Activated CD4-positive, alpha-beta T cell treated with anti-CD3 and anti-CD28 coated beads, Interleukin-2, amount 10 ng/mL, durations not matched to agents 7 days and 5 days (primary cell): ENCODE measurements around the gene FBF1. TPM values are rescaled to one million over a fixed set of nuclear protein-coding genes. Genes with fewer than 3 reads are reported as not detected.
"Not testable (repeated sequence)": the region's sequence is repeated elsewhere in the genome, so short reads cannot be mapped to it uniquely, and the experiment has no call there.

ENCODE experiments used
- CTCF ChIA-PET: fragments of 350-600 bp; sonication (Branson Sonifier 250); formaldehyde crosslinking; loops from one replicate; lab custom pipeline; 2021; ENCODE audit warnings: antibody characterized with exemption; lab: Charles Lee
- POLR2A ChIA-PET: fragments of 350-600 bp; sonication (Branson Sonifier 250); formaldehyde crosslinking; loops from one replicate; lab custom pipeline; 2021; ENCODE audit warnings: antibody characterized with exemption; lab: Charles Lee
- DNase-seq: peaks from one replicate; pipeline ENCODE4 v3.0.0-alpha.2; 2020
- H3K27ac Mint-ChIP-seq: one replicate; pipeline ENCODE4 v1.8.0; 2021; ENCODE audit warnings: mild to moderate bottlenecking, moderate library complexity, mixed read lengths
- H3K27me3 Mint-ChIP-seq: one replicate; pipeline ENCODE4 v1.8.0; 2021; ENCODE audit warnings: mixed read lengths
- H3K36me3 Mint-ChIP-seq: one replicate; pipeline ENCODE4 v1.8.0; 2021; ENCODE audit warnings: low read depth, mixed read lengths
- H3K4me1 Mint-ChIP-seq: one replicate; pipeline ENCODE4 v1.8.0; 2021; ENCODE audit warnings: mixed read lengths
- H3K4me3 Mint-ChIP-seq: one replicate; pipeline ENCODE4 v1.8.0; 2021; ENCODE audit warnings: mild to moderate bottlenecking, moderate library complexity, mixed read lengths
- H3K9me3 Mint-ChIP-seq: one replicate; pipeline ENCODE4 v1.8.0; 2021; ENCODE audit warnings: mixed read lengths
- total RNA-seq, 2 experiments: library from RNA; stranded (reverse); gene quantifications; one replicate each; pipeline ENCODE4 v1.2.3, GENCODE V29; 2021

Gene FBF1
- total RNA-seq, 2 experiments from 2014 or later = 21.7 to 23.5 TPM

DNA sequence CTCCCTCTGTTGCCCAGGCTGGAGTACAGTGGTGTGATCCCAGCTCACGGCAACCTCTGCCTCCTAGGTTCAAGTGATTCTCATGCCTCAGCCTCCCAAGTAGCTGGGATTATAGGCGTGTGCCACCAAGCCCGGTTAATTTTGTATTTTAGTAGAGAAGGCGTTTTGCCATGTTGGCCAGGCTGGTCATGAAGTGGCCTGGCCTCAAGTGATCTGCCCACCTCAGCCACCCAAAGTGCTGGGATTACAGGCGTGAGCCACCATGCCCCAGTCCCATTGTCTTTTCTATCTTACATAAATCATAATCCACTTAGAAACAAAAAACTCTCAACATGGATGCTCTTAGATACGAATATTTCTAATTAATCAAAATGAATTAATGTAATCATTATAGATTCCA, 34.3 kb upstream of the FBF1 start:
- H3K9me3 Mint-ChIP-seq, H3K4me3 Mint-ChIP-seq, DNase-seq, POLR2A ChIA-PET, H3K27ac Mint-ChIP-seq, H3K27me3 Mint-ChIP-seq: not testable (repeated sequence)
- CTCF ChIA-PET = interaction anchor here (0.6 to 0.7 kb wide), 2 partner anchors 25 to 48 kb away, joined by 3 to 6 read pairs; partner anchors contain the start of gene CDK3
- Mint-ChIP-seq H3K4me1 (peaks cover 36% of the 10 kb centered on the region), H3K36me3 (peaks cover 29% of the 10 kb centered on the region)

- no peak for DNase-seq
- ChIA-PET POLR2A (no interaction called here), CTCF (interaction anchor here (0.6 to 1.3 kb wide), 3 partner anchors 21 to 911 kb away, joined by 3 read pairs; no protein-coding TSS in a partner anchor)
- peaks cover 17% of the 10 kb centered on the region for H3K4me1 Mint-ChIP-seq
- peaks cover 22% of the 10 kb centered on the region for H3K36me3 Mint-ChIP-seq
- H3K4me3 Mint-ChIP-seq = no peak overlapping the region
- H3K9me3 Mint-ChIP-seq = no peaks in the 10 kb centered on the region
- no peak overlapping the region for H3K27ac Mint-ChIP-seq
- H3K27me3 Mint-ChIP-seq = no peaks in the 10 kb centered on the region
These were observed 29.8 kb upstream of the FBF1 start for GRCh38 chr17:75970626-75971025.

DNA sequence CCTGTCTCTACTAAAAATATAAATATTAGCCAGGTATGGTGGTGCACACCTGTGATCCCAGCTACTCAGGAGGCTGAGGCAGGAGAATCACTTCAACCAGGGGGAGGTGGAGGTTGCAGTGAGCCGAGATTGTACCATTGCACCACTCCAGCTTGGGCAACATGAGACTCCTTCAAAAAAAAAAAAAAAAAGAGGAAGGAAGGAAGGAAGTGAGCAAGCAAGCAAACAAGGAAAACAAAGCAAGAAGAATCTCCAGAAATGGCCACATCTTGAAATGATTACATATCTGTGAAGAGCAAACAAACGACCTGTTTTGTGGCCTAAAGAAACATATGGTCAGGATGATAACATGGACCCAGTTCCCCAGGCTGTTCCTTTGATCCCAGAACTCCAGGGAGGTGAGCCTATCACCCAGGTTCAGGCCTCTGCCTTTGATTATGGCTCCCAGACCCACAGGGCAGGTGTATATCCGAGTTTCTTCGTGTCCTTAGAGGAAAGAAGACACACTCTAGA, 29.2 kb upstream of the FBF1 start:
- Mint-ChIP-seq H3K9me3 (no peaks in the 10 kb centered on the region), H3K4me1 (peaks cover 15% of the 10 kb centered on the region), H3K27ac (peak overlapping the region; percentile 36), H3K27me3 (no peaks in the 10 kb centered on the region), H3K36me3 (peaks cover 22% of the 10 kb centered on the region), H3K4me3 (no peak overlapping the region)
- ChIA-PET POLR2A (no interaction called here), CTCF (interaction anchor here (0.9 kb wide), 1 partner anchor 35 kb away, joined by 3 read pairs; no protein-coding TSS in a partner anchor)
- DNase-seq = no peak

DNA sequence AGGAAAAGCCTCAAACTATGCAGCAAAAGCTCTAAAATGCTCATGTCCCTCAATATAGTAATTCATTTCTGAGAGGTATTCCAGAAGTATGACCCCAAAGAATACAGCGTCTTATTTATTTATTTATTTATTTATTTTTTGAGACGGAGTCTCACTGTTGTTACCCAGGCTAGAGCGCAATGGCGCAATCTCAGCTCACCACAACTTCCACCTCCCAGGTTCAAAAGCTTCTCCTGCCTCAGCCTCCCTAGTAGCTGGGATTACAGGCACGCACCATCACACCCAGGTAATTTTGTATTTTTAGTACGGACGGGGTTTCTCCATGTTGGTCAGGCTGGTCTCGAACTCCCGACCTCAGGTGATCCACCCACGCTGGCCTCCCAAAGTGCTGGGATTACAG, 28.2 kb upstream of the FBF1 start:
- H3K27ac Mint-ChIP-seq, DNase-seq, H3K27me3 Mint-ChIP-seq, H3K9me3 Mint-ChIP-seq, H3K4me3 Mint-ChIP-seq, POLR2A ChIA-PET: not testable (repeated sequence)
- H3K4me1 Mint-ChIP-seq = peaks cover 10% of the 10 kb centered on the region
- H3K36me3 Mint-ChIP-seq = peaks cover 22% of the 10 kb centered on the region
- CTCF ChIA-PET = interaction anchor here (0.7 to 1.0 kb wide), 2 partner anchors 8 to 42 kb away, joined by 3 read pairs; no protein-coding TSS in a partner anchor

- DNase-seq = no peak
- ChIA-PET POLR2A (interaction anchor here (0.8 kb wide), 1 partner anchor 41 kb away, joined by 6 read pairs; no protein-coding TSS in a partner anchor), CTCF (interaction anchor here (1.2 to 1.4 kb wide), 2 partner anchors 18 to 48 kb away, joined by 3 to 4 read pairs; no protein-coding TSS in a partner anchor)
- no peaks in the 10 kb centered on the region for H3K27me3 Mint-ChIP-seq
- H3K27ac Mint-ChIP-seq = no peak overlapping the region
- H3K4me3 Mint-ChIP-seq = no peak overlapping the region
- no peaks in the 10 kb centered on the region for H3K9me3 Mint-ChIP-seq
- H3K36me3 Mint-ChIP-seq = peaks cover 7% of the 10 kb centered on the region
- peaks cover 8% of the 10 kb centered on the region for H3K4me1 Mint-ChIP-seq
These were observed 24.6 kb upstream of the FBF1 start for GRCh38 chr17:75965468-75965867.

DNA sequence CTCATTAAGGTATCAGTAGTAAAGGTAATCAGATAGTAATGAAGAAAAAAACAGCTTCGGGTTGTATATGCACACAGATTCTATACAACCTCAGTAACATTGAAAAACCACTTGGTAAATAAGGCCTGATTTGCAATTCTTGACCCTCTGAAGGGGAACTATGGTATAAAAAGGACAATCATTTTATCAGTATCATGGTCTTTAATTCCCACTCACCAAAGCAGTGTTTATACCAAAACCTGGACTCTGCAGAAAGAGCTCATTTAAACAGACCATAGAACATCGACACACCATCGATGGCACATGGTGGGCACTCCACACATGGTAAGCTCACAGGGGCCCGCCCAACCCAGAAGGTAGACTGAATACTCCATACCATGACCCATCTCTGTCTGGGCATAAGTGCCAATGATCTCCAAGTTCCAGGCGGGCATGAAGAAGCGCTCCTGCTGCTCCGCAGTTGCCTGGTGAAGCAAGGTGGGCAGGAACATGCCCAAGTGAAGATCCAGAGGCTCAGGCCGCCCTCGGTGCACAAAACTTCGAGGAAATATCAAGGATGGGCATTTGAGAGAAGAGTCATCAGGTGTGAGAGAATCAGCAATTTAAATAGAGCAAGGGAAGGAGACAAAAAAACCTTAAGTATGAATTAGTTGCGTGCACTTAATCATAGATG, 19.1 kb upstream of the FBF1 start:
- peaks cover 3% of the 10 kb centered on the region for H3K4me1 Mint-ChIP-seq
- CTCF ChIA-PET = interaction anchor here (0.5 to 1.2 kb wide), 3 partner anchors 13 to 86 kb away, joined by 3 to 4 read pairs (median 3); no protein-coding TSS in a partner anchor
- POLR2A ChIA-PET = no interaction called here
- H3K4me3 Mint-ChIP-seq = no peak overlapping the region
- H3K36me3 Mint-ChIP-seq = peaks cover 22% of the 10 kb centered on the region
- no peak overlapping the region for H3K27ac Mint-ChIP-seq
- DNase-seq = no peak
- no peaks in the 10 kb centered on the region for H3K9me3 Mint-ChIP-seq
- no peaks in the 10 kb centered on the region for H3K27me3 Mint-ChIP-seq

DNA sequence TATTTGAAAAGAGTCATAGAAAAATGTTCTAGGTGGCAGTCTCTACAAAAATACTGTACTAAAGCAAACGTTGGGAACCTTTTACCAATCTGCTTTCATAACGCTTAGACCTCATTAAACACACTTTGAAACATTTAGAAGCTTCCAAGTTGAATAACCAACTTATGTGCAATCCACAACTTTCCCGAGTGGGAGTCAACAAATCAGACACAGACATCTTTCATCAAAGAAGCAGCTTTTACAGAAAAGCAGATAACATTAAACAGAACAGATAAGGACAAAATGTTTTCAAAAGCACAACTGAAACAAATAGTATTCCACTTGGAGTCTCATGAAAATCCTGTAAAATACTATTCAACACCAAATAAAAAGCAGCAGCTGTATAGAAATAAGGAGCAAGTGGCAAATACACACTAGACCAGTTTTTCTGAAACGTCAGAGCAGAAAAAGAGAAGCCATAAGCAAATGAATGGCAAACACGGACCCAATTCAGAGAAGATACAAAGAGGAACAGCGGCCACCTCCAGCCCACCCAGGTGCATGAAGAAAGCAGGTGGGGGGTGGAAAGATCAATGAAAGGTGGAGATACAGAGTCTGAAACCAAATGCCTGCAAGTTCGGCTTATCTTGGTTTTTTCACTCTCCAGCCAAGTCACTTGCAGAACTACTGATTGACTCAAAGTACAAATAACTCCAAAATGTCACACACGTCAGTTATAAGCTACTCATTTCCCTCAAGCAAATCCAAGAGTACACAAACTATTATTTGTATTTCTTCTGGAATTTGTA, 18.4 kb upstream of the FBF1 start:
- Mint-ChIP-seq H3K27me3 (no peaks in the 10 kb centered on the region), H3K27ac (no peak overlapping the region), H3K36me3 (peaks cover 23% of the 10 kb centered on the region), H3K9me3 (no peaks in the 10 kb centered on the region), H3K4me3 (no peak overlapping the region), H3K4me1 (peaks cover 3% of the 10 kb centered on the region)
- CTCF ChIA-PET = interaction anchor here (0.5 to 1.0 kb wide), 2 partner anchors 34 to 87 kb away, joined by 3 to 4 read pairs; no protein-coding TSS in a partner anchor
- POLR2A ChIA-PET = no interaction called here
- no peak for DNase-seq

GRCh38 chr17:75950855-75951554, 10.2 kb upstream of the FBF1 start:
- H3K27me3 Mint-ChIP-seq = no peaks in the 10 kb centered on the region
- CTCF ChIA-PET = interaction anchor here (0.7 to 1.4 kb wide), 2 partner anchors 50 to 141 kb away, joined by 3 read pairs; no protein-coding TSS in a partner anchor
- no peak overlapping the region for H3K27ac Mint-ChIP-seq
- no peaks in the 10 kb centered on the region for H3K9me3 Mint-ChIP-seq
- peaks cover 44% of the 10 kb centered on the region for H3K36me3 Mint-ChIP-seq
- POLR2A ChIA-PET = no interaction called here
- H3K4me1 Mint-ChIP-seq = peaks cover 17% of the 10 kb centered on the region
- DNase-seq = no peak
- H3K4me3 Mint-ChIP-seq = no peak overlapping the region

DNA sequence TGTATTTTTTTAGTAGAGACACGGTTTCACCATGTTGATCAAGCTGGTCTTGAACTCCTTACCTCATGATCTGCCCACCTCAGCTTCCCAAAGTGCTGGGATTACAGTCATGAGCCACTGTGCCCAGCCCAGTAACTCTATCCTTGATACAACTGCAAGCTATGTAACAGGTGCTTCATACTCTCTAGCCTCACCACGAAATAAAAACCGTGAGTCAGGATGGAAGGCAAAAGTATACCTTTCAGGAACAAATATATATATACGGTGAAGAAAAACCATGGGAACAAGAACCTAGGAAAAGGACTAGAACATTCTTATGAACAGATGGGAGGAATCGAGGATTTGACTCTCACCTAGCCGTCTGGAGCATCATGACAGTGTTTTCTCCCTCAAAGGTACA, 9.6 kb upstream of the FBF1 start:
- DNase-seq = no peak
- Mint-ChIP-seq H3K4me3 (no peak overlapping the region), H3K27ac (no peak overlapping the region), H3K4me1 (peaks cover 17% of the 10 kb centered on the region), H3K27me3 (no peaks in the 10 kb centered on the region), H3K36me3 (peaks cover 40% of the 10 kb centered on the region), H3K9me3 (no peaks in the 10 kb centered on the region)
- ChIA-PET CTCF (interaction anchor here (0.7 to 1.4 kb wide), 2 partner anchors 51 to 142 kb away, joined by 3 read pairs; no protein-coding TSS in a partner anchor), POLR2A (no interaction called here)

DNA sequence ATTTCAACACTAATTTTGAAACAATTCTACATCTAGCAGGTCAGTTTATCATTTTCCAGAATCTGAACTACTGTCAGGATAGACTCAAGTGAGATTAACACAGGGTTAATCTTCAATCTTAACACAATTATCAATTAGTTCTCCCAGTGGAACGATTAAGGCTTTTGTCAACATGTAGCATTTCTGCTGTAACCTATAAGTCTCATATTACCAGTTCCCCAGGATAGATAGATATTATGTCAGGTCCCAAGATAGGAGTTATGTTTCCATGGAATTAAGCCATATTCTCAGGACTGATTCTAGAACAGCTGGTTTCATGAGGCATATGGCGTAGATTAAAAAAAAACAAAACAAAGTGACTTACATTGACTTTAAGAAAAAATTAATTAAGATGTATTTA, 4.4 kb upstream of the FBF1 start:
- Mint-ChIP-seq H3K27me3 (no peaks in the 10 kb centered on the region), H3K4me1 (peaks cover 16% of the 10 kb centered on the region), H3K27ac (no peak overlapping the region), H3K36me3 (peaks cover 16% of the 10 kb centered on the region), H3K4me3 (no peak overlapping the region), H3K9me3 (no peaks in the 10 kb centered on the region)
- DNase-seq = no peak
- POLR2A ChIA-PET = no interaction called here
- CTCF ChIA-PET = interaction anchor here (0.7 kb wide), 1 partner anchor 335 kb away, joined by 3 read pairs; no protein-coding TSS in a partner anchor

- no peak overlapping the region for H3K27ac Mint-ChIP-seq
- H3K27me3 Mint-ChIP-seq = no peaks in the 10 kb centered on the region
- DNase-seq = no peak
- ChIA-PET CTCF (no interaction called here), POLR2A (no interaction called here)
- peaks cover 18% of the 10 kb centered on the region for H3K4me1 Mint-ChIP-seq
- no peak overlapping the region for H3K4me3 Mint-ChIP-seq
- no peaks in the 10 kb centered on the region for H3K9me3 Mint-ChIP-seq
- H3K36me3 Mint-ChIP-seq = peaks cover 7% of the 10 kb centered on the region
These were observed 2.6 kb upstream of the FBF1 start for GRCh38 chr17:75943491-75943890.

DNA sequence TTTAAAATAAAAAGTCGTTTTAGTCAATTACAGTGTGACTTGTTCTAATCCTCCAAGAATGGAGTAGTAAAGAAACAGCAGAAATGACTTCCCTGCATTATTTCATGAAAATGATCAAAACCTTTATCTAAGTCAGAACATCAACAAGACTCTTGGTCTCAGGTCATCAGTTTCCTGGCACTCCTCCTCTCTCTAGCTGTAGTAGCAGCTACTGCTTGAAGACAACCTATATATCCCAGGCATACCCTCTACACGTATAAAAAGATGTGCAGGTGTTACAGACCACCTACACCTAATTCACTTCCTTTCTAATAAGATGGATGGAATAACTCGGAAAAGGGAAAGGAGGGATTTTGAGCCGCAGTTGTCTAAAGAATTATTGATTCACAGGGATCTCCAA, 1.6 kb upstream of the FBF1 start:
- no peaks in the 10 kb centered on the region for H3K9me3 Mint-ChIP-seq
- no peaks in the 10 kb centered on the region for H3K27me3 Mint-ChIP-seq
- peaks cover 18% of the 10 kb centered on the region for H3K4me1 Mint-ChIP-seq
- H3K4me3 Mint-ChIP-seq = no peak overlapping the region
- ChIA-PET POLR2A (no interaction called here), CTCF (no interaction called here)
- H3K27ac Mint-ChIP-seq = peak overlapping the region; percentile 41
- H3K36me3 Mint-ChIP-seq = peaks cover 7% of the 10 kb centered on the region
- DNase-seq = no peak
